ENCODE measurements around the gene SEC14L3. TPM values are rescaled to one million over a fixed set of nuclear protein-coding genes. Genes with fewer than 3 reads are reported as not detected.

The SEC14L3 gene
- total and polyA plus RNA-seq, 10 of the 15 experiments (the other 5 are each of a cell fraction or from before 2014, with no cell fraction given) = 0.03 TPM; not detected in 9

GRCh38 chr22:30427871-30428270, 43.9 kb downstream of the SEC14L3 start:
- ChIA-PET SMC1A (ENCODE audit: uncharacterized antibody, unreplicated experiment) (interaction anchor here (0.8 kb wide), 1 partner anchor 17 kb away, joined by 4 read pairs; no protein-coding TSS in a partner anchor), RAD21 (ENCODE audit: unreplicated experiment) (interaction anchor here (1.2 to 1.5 kb wide), 2 partner anchors 35 to 140 kb away, joined by 3 to 5 read pairs; no protein-coding TSS in a partner anchor), CTCF (interaction anchor here (1.0 to 1.8 kb wide), 5 partner anchors 37 to 320 kb away, joined by 3 to 6 read pairs (median 4); partner anchors contain the start of gene RNF215), POLR2A (no interaction called here)
- intact Hi-C loops (cut with micrococcal nuclease; ENCODE audit: unreplicated experiment) = loop anchor here (2.0 kb wide), 1 partner anchor 139 kb away; the partner anchor contains the start of gene CASTOR1
- in situ Hi-C loops (cut with MboI) = no loop called here
- Histone ChIP-seq H4K20me1 (ENCODE audit: control insufficient read depth, insufficient read depth) (no peaks in the 10 kb centered on the region), H3K36me3 (ENCODE audit: control insufficient read depth in 2 of 2, insufficient read depth in 2 of 2, low read length in 1 of 2) (peaks cover 3 to 11% of the 10 kb centered on the region in 2 experiments; a peak in 2 of 4 replicates), H3K4me1 (ENCODE audit: control insufficient read depth, insufficient read depth, low read length) (peaks cover 10% of the 10 kb centered on the region), H3K27me3 (replicated peaks in 1 of 2; ENCODE audit: control insufficient read depth in 2 of 2, insufficient read depth in 2 of 2, low read length in 1 of 2) (no peaks in the 10 kb centered on the region), H3K4me3 (no peak overlapping the region), H3K27ac (ENCODE audit: control insufficient read depth, insufficient read depth) (no peak overlapping the region), H3K4me2 (ENCODE audit: control insufficient read depth, insufficient read depth) (no peak overlapping the region), H3K9me3 (replicated peaks; ENCODE audit: control insufficient read depth, insufficient read depth, low read length) (no peaks in the 10 kb centered on the region; the same call in 2 of the 3 replicates), H3K79me2 (ENCODE audit: control insufficient read depth, insufficient read depth, low read length) (peaks cover 29% of the 10 kb centered on the region), H3K9ac (ENCODE audit: control insufficient read depth, insufficient read depth, low read length) (no peak overlapping the region), H2AFZ (ENCODE audit: control insufficient read depth, low read depth, low read length) (no peak overlapping the region)
- TF ChIP-seq MTA2 (IDR thresholded peaks at IDR 0.05; ENCODE audit: low read depth) (no peak), ETV6 (conservative IDR thresholded peaks at IDR 0.05 in 1 of 2, IDR thresholded peaks at IDR 0.05 in 1 of 2; ENCODE audit: borderline replicate concordance in 1 of 2, low read depth in 1 of 2) (no peak), NFYB (IDR thresholded peaks at IDR 0.05; ENCODE audit: insufficient read depth, low read depth, low read length) (0 out of 2 replicates have a peak, but pooled peaks have one; percentile 5)
- no peak for DNase-seq (ENCODE audit: low read depth, low spot score)
- no TSS peak for BruUV-seq (replicated peaks)
- no peak for FAIRE-seq
- WGBS (ENCODE audit: insufficient coverage, insufficient replicate concordance, low lambda C conversion rate, missing lambda C conversion rate) = 94% methylated on average over 1 of the region's 1 CpG
- no peak for ATAC-seq

Measured in GM12878 (cell line).